MCF 10A (cell line): ENCODE results near the gene WDR82. TPM values are rescaled to one million over a fixed set of nuclear protein-coding genes. Genes with fewer than 3 reads are reported as not detected.

Source experiments
- BruUV-seq: library from RNA; stranded (reverse); fragments of 400-500 nt; replicated peaks from 2 replicates; lab custom pipeline; 2021; lab: Mats Ljungman, UMichigan
- CTCF ChIA-PET: fragments of 300-600 bp; sonication (Branson Sonifier 250); formaldehyde crosslinking; extraction: SDS; loops from one replicate; lab custom pipeline; 2021; ENCODE audit warnings: antibody characterized with exemption, inconsistent platforms; lab: Yijun Ruan, JAX
- POLR2A ChIA-PET: fragments of 300-600, 350-650 bp; sonication (Branson Sonifier 250); formaldehyde crosslinking; extraction: SDS; loops from one replicate; lab custom pipeline; 2020; ENCODE audit warnings: antibody characterized with exemption, inconsistent platforms; lab: Yijun Ruan, JAX
- DNase-seq: peaks from one replicate; pipeline ENCODE4 v3.0.0-alpha.2; 2018; ENCODE audit not compliant: unreplicated experiment
- H3K27ac Mint-ChIP-seq: one replicate; pipeline ENCODE4 v1.8.0; 2022; ENCODE audit warnings: mild to moderate bottlenecking, low read depth, mixed read lengths; ENCODE audit not compliant: unreplicated experiment
- H3K27me3 Mint-ChIP-seq: one replicate; pipeline ENCODE4 v1.8.0; 2022; ENCODE audit warnings: mixed read lengths; ENCODE audit not compliant: insufficient read depth, unreplicated experiment
- H3K36me3 Mint-ChIP-seq: one replicate; pipeline ENCODE4 v1.8.0; 2022; ENCODE audit warnings: mild to moderate bottlenecking, moderate library complexity, mixed read lengths; ENCODE audit not compliant: insufficient read depth, unreplicated experiment
- H3K4me1 Mint-ChIP-seq: one replicate; pipeline ENCODE4 v1.8.0; 2022; ENCODE audit warnings: mixed read lengths; ENCODE audit not compliant: insufficient read depth, unreplicated experiment
- H3K4me3 Mint-ChIP-seq: one replicate; pipeline ENCODE4 v1.8.0; 2022; ENCODE audit warnings: mild to moderate bottlenecking, moderate library complexity, mixed read lengths; ENCODE audit not compliant: unreplicated experiment
- H3K9me3 Mint-ChIP-seq: one replicate; pipeline ENCODE4 v1.8.0; 2022; ENCODE audit warnings: mixed read lengths; ENCODE audit not compliant: unreplicated experiment
- CTCF ChIP-seq: fragments of 200-600 bp; IDR thresholded peaks from one replicate; pipeline ENCODE4 v1.8.0; 2022; ENCODE audit warnings: antibody characterized with exemption, mild to moderate bottlenecking; ENCODE audit not compliant: unreplicated experiment
- intact Hi-C: fragments of 100-400 bp; cut with micrococcal nuclease; formaldehyde crosslinking; loops from 2 replicates; pipeline ENCODE4 v1.14.1; 2022
- total RNA-seq: library from RNA; stranded (reverse); gene quantifications from 2 replicates; pipeline ENCODE4 v1.2.3, GENCODE V29; 2022

WDR82 gene
- total RNA-seq, 1 experiment from 2014 or later = 62.5 TPM

DNA sequence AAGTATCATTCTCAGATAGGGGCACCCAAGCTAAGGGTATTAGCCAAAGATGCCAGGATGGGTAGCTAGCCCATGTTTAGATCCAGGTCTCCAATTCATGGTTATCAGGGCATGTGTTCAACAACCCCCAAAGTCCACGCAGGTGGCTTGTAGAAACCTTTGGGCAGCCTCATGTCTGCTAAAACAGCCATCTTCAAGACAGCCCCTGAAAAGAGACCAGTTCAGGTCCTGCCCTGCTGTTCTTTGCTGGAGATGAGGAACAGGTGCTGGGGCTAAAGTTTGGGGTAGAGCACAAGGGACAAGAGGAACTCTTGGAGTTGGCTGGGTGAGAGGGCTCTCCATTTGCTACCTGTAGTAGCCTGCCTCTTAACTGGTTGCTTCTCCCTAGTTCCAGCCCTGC is 28.3 kb downstream of the WDR82 start:
- peaks cover 47% of the 10 kb centered on the region for H3K36me3 Mint-ChIP-seq
- no peaks in the 10 kb centered on the region for H3K9me3 Mint-ChIP-seq
- no peaks in the 10 kb centered on the region for H3K27me3 Mint-ChIP-seq
- CTCF ChIA-PET = interaction anchor here (0.6 to 1.2 kb wide), 2 partner anchors 89 to 252 kb away, joined by 3 read pairs; no protein-coding TSS in a partner anchor
- BruUV-seq = no TSS peak
- H3K4me1 Mint-ChIP-seq = peaks cover 4% of the 10 kb centered on the region
- no peak overlapping the region for H3K27ac Mint-ChIP-seq
- intact Hi-C loops = no loop called here
- POLR2A ChIA-PET = interaction anchor here (0.7 to 2.7 kb wide), 6 partner anchors 10 to 113 kb away, joined by 3 to 14 read pairs (median 4); partner anchors contain the start of gene WDR82
- H3K4me3 Mint-ChIP-seq = no peak overlapping the region
- no peak for DNase-seq
- no peak for TF ChIP-seq CTCF

GRCh38 chr3:52249683-52250082 is 28.8 kb downstream of the WDR82 start:
- no peak overlapping the region for H3K4me3 Mint-ChIP-seq
- no peak for TF ChIP-seq CTCF
- H3K9me3 Mint-ChIP-seq = no peaks in the 10 kb centered on the region
- H3K36me3 Mint-ChIP-seq = peaks cover 43% of the 10 kb centered on the region
- no peaks in the 10 kb centered on the region for H3K27me3 Mint-ChIP-seq
- ChIA-PET CTCF (interaction anchor here (0.6 to 2.8 kb wide), 4 partner anchors 11 to 251 kb away, joined by 3 to 15 read pairs (median 3); partner anchors contain the start of genes TWF2 and WDR82), POLR2A (interaction anchor here (1.0 to 2.7 kb wide), 4 partner anchors 9 to 28 kb away, joined by 3 to 14 read pairs (median 4); partner anchors contain the start of gene WDR82)
- no TSS peak for BruUV-seq
- intact Hi-C loops = no loop called here
- H3K27ac Mint-ChIP-seq = no peak overlapping the region
- DNase-seq = no peak
- peaks cover 4% of the 10 kb centered on the region for H3K4me1 Mint-ChIP-seq

GRCh38 chr3:52248816-52249547 is 29.5 kb downstream of the WDR82 start:
- H3K27me3 Mint-ChIP-seq = no peaks in the 10 kb centered on the region
- BruUV-seq = no TSS peak
- ChIA-PET CTCF (interaction anchor here (0.6 to 2.8 kb wide), 6 partner anchors 10 to 93 kb away, joined by 3 to 15 read pairs (median 4); partner anchors contain the start of genes TWF2 and WDR82), POLR2A (interaction anchor here (0.5 to 2.7 kb wide), 7 partner anchors 8 to 29 kb away, joined by 3 to 14 read pairs (median 3); partner anchors contain the start of genes TWF2 and WDR82)
- no peak for TF ChIP-seq CTCF
- H3K36me3 Mint-ChIP-seq = peaks cover 37% of the 10 kb centered on the region
- intact Hi-C loops = no loop called here
- H3K9me3 Mint-ChIP-seq = no peaks in the 10 kb centered on the region
- DNase-seq = peak; percentile 54
- no peak overlapping the region for H3K4me3 Mint-ChIP-seq
- H3K4me1 Mint-ChIP-seq = peaks cover 10% of the 10 kb centered on the region
- no peak overlapping the region for H3K27ac Mint-ChIP-seq

GRCh38 chr3:52248165-52248541 is 30.3 kb downstream of the WDR82 start:
- intact Hi-C loops = no loop called here
- no peak for TF ChIP-seq CTCF
- no peak overlapping the region for H3K4me3 Mint-ChIP-seq
- no peak for DNase-seq
- H3K36me3 Mint-ChIP-seq = peaks cover 32% of the 10 kb centered on the region
- ChIA-PET CTCF (interaction anchor here (0.6 to 2.8 kb wide), 5 partner anchors 16 to 44 kb away, joined by 3 to 15 read pairs (median 4); no protein-coding TSS in a partner anchor), POLR2A (interaction anchor here (0.8 to 2.7 kb wide), 4 partner anchors 9 to 30 kb away, joined by 3 to 14 read pairs (median 3); partner anchors contain the start of genes TWF2 and WDR82)
- BruUV-seq = no TSS peak
- peaks cover 10% of the 10 kb centered on the region for H3K4me1 Mint-ChIP-seq
- H3K27ac Mint-ChIP-seq = no peak overlapping the region
- H3K9me3 Mint-ChIP-seq = no peaks in the 10 kb centered on the region
- H3K27me3 Mint-ChIP-seq = no peaks in the 10 kb centered on the region
